RWPE2 (cell line): Measurements from ENCODE around the gene GPR152.
A peak's percentile ranks its signal among the peaks of the same experiment; 100 is the strongest.

Experiments used
- ATAC-seq: fragments of 200-7000 bp; cut with Tn5 transposase; 3 replicates; pipeline ENCODE4 v1.9.1; 2021; ENCODE audit warnings: low read depth
- DNase-seq: peaks from one replicate; pipeline ENCODE4 v3.0.0-alpha.2; 2020; ENCODE audit warnings: low spot score
- H3K27ac ChIP-seq: fragments of 450-650 bp; 2 replicates; pipeline ENCODE4 v1.5.1; 2017; ENCODE audit warnings: mild to moderate bottlenecking; ENCODE audit not compliant: poor library complexity, severe bottlenecking
- H3K27me3 ChIP-seq: fragments of 250-450 bp; sonication (Bioruptor Pico); 2 replicates; pipeline ENCODE4 v1.5.1; 2021; ENCODE audit warnings: mild to moderate bottlenecking, moderate library complexity; ENCODE audit not compliant: insufficient read depth, poor library complexity, severe bottlenecking
- H3K36me3 ChIP-seq: fragments of 250-450 bp; sonication (Bioruptor Pico); 2 replicates; pipeline ENCODE4 v1.5.1; 2020; ENCODE audit warnings: low read depth, mild to moderate bottlenecking, moderate library complexity
- H3K4me1 ChIP-seq: fragments of 250-450 bp; sonication (Bioruptor Pico); 2 replicates; pipeline ENCODE4 v1.5.1; 2021; ENCODE audit warnings: mild to moderate bottlenecking, moderate library complexity; ENCODE audit not compliant: insufficient read depth, poor library complexity, severe bottlenecking
- H3K4me3 ChIP-seq: fragments of 250-450 bp; sonication (Bioruptor Pico); 2 replicates; pipeline ENCODE4 v1.5.1; 2021; ENCODE audit warnings: mild to moderate bottlenecking, moderate library complexity; ENCODE audit not compliant: severe bottlenecking
- H3K9me3 ChIP-seq: fragments of 250-450 bp; sonication (Bioruptor Pico); 2 replicates; pipeline ENCODE4 v1.5.1; 2021; ENCODE audit warnings: mild to moderate bottlenecking, moderate library complexity; ENCODE audit not compliant: severe bottlenecking
- TF ChIP-seq, protein P1 (sequence below): fragments of 450-650 bp; IDR thresholded peaks from one replicate; pipeline ENCODE4 v1.5.1; 2017; ENCODE audit warnings: mild to moderate bottlenecking, moderate library complexity; ENCODE audit not compliant: poor library complexity, severe bottlenecking

The GPR152 gene

DNA sequence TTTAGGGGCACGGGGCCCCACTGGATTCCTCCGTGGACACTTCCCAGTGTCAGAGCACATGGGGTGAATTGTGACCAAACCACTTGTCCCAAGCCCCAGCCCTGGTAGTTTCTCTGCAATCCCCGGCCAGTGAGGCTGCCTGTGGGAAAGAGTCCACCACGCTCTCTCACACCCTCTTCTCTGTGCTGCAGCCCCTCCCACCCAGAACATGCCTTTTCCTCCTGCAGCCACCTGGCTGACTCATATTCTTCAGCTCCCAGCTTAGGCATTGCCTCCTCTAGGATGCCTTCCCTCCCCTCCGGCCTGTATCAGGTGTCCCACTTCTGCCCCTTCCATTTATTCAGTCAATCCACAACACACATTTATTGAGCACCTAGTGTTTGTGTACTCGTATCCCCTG lies 29.6 kb downstream of the GPR152 start:
- no peak overlapping the region for H3K27ac ChIP-seq
- peak; percentile 72 for ATAC-seq
- H3K4me3 ChIP-seq: no peak overlapping the region
- H3K27me3 ChIP-seq: no peaks in the 10 kb centered on the region
- TF ChIP-seq, protein P1, sequence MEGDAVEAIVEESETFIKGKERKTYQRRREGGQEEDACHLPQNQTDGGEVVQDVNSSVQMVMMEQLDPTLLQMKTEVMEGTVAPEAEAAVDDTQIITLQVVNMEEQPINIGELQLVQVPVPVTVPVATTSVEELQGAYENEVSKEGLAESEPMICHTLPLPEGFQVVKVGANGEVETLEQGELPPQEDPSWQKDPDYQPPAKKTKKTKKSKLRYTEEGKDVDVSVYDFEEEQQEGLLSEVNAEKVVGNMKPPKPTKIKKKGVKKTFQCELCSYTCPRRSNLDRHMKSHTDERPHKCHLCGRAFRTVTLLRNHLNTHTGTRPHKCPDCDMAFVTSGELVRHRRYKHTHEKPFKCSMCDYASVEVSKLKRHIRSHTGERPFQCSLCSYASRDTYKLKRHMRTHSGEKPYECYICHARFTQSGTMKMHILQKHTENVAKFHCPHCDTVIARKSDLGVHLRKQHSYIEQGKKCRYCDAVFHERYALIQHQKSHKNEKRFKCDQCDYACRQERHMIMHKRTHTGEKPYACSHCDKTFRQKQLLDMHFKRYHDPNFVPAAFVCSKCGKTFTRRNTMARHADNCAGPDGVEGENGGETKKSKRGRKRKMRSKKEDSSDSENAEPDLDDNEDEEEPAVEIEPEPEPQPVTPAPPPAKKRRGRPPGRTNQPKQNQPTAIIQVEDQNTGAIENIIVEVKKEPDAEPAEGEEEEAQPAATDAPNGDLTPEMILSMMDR: no peak
- no peaks in the 10 kb centered on the region for H3K9me3 ChIP-seq
- H3K4me1 ChIP-seq: peaks cover 3% of the 10 kb centered on the region
- no peak for DNase-seq
- no peaks in the 10 kb centered on the region for H3K36me3 ChIP-seq

GRCh38 chr11:67421430-67422031 lies 31.0 kb downstream of the GPR152 start:
- H3K9me3 ChIP-seq: no peaks in the 10 kb centered on the region
- no peaks in the 10 kb centered on the region for H3K36me3 ChIP-seq
- peak overlapping the region; percentile 63 for H3K4me3 ChIP-seq
- no peaks in the 10 kb centered on the region for H3K27me3 ChIP-seq
- no peak overlapping the region for H3K27ac ChIP-seq
- peak; percentile 12 for ATAC-seq
- H3K4me1 ChIP-seq: peaks cover 3% of the 10 kb centered on the region
- TF ChIP-seq, protein P1: no peak
- DNase-seq: no peak

DNA sequence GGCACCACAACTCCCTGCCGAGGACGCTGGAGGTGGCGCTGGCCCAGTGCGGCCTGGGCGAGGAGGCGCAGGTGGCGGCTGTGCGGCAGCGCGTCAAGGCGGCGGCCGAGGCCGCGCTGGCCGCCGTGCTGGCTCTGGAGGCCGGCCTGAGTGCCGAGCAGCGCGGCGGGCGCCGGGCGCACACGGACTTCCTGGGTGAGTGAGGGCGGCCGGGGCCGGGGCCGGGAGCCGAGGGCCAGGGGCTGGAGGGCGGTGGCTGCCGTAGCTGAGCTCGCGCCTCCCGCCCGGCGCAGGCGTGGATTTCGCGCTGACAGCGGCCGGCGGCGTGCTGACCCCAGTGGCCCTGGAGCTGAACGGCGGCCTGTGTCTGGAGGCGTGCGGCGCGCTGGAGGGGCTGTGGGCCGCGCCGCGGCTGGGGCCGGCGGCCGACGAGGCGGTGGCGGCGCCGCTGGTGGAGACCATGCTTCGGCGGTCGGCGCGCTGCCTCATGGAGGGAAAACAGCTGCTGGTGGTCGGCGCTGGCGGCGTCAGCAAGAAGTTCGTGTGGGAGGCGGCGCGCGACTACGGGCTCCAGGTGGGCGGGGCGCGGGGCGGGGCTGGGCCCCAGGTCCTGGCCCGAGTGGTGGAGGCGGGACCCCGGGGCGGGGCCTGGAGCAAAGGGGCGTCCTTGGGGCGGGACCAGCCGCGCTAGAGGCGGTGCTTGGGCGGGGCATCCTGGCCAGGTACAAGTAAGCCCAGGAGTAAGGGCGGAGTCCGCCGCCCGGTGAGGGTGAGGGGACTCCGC lies 31.7 kb downstream of the GPR152 start:
- no peaks in the 10 kb centered on the region for H3K9me3 ChIP-seq
- peak; percentile 79 for ATAC-seq
- no peaks in the 10 kb centered on the region for H3K36me3 ChIP-seq
- peak; percentile 94 for DNase-seq
- peak overlapping the region; percentile 63 for H3K4me3 ChIP-seq
- H3K27ac ChIP-seq: peak overlapping the region; percentile 32
- TF ChIP-seq, protein P1: no peak
- H3K27me3 ChIP-seq: no peaks in the 10 kb centered on the region
- peaks cover 3% of the 10 kb centered on the region for H3K4me1 ChIP-seq

GRCh38 chr11:67420147-67420645 lies 32.3 kb downstream of the GPR152 start:
- Histone ChIP-seq H3K36me3 (no peaks in the 10 kb centered on the region), H3K9me3 (no peaks in the 10 kb centered on the region), H3K27ac (peak overlapping the region; percentile 32), H3K27me3 (no peaks in the 10 kb centered on the region), H3K4me3 (peak overlapping the region; percentile 63), H3K4me1 (peaks cover 3% of the 10 kb centered on the region)
- ATAC-seq: no peak
- DNase-seq: no peak
- TF ChIP-seq, protein P1: no peak
